GM19463 (cell line): ENCODE data around the gene KRT25.

Experiments
- ATAC-seq: cut with Tn5 transposase; IDR thresholded peaks from one replicate; pipeline ENCODE4 v1.9.1; 2021; ENCODE audit warnings: mild to moderate bottlenecking, moderate library complexity; ENCODE audit not compliant: unreplicated experiment

Gene KRT25, protein sequence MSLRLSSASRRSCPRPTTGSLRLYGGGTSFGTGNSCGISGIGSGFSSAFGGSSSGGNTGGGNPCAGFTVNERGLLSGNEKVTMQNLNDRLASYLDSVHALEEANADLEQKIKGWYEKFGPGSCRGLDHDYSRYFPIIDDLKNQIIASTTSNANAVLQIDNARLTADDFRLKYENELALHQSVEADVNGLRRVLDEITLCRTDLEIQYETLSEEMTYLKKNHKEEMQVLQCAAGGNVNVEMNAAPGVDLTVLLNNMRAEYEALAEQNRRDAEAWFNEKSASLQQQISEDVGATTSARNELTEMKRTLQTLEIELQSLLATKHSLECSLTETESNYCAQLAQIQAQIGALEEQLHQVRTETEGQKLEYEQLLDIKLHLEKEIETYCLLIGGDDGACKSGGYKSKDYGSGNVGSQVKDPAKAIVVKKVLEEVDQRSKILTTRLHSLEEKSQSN

DNA sequence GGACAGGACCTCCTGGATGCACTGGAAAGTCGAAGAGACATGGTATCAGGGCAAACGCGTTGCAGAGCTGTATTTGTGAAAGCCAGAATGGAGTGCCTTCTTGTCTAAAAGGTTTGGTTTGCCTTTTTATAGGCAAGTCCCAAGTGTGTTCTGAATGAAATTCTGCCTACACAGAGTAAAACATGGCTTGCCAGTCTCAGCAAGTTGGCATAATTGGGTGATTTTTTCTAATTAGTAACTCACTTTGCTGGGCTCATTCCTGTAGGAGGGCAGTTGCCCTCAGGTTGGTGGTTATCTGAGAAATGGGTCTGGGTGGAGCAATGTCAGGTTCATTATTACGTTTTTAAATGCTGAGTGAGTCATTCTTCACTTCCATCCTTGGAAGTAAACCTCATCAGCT lies at the start of gene KRT25:
KRT25 (minus strand) TSS at position 101 of the 400 bp plus-strand sequence; CDS start at position 41, 60 bp downstream.
- ATAC-seq: no peak

DNA sequence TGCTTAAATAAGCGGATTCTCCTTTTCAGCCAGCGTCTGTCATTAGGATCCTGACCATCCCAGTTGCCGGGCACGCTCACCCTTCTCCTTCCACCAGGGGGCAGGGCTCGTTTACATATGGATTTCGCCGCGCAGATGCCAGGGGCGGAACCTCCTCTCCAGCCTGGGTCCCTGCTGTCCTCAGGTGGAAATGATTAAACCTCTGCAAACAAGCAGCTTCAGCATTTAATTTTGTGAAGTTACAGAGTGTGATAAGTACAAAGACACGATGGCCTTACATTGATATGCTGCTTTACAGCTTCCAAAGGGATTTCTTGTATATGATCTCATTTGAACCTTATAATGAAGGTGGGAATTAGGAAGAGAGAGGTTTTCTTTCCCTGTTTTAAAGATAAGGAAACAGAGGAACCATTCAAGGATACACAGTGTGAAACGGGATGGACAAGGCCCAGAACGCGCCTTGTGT lies 48.5 kb upstream of the KRT25 start:
- peak; percentile 56 for ATAC-seq

DNA sequence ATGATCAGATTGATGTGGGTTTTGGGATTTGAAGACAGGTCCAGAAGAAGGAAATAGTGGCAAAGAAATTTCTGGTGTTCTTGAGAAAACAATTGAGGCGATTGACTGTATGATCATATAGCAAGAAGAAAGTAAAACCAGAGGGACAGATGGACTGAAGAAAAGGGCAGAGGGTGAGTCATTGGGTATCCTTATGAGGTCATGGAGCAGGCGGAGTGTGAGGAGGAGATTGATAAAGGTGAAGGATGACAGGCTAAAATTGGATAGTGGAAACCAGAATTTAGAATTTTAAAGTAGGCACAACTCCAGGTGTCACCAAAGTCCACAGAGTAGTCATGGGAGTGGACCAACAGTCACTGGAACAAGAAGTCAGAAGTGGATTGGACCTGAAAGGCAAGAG lies 46.0 kb upstream of the KRT25 start:
- ATAC-seq: no peak

DNA sequence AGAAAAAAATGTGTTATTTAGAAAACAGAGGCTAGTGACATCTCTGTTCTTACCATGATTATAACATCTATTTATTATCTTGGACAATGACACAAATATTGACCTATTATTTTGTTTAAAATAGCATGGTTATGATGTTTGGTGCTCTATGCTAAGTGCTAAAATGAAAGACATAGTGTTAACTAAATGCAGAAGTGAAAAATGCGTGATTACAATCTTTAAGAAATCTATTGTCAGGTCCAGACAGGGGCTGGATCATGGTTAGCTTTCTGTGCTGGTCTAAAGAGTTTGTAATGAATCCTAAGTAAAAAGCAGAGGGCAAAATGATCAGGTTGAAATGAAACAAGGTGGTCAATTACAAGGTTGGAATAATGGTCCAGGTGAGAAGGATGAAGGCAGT lies 45.2 kb upstream of the KRT25 start:
- no peak for ATAC-seq

DNA sequence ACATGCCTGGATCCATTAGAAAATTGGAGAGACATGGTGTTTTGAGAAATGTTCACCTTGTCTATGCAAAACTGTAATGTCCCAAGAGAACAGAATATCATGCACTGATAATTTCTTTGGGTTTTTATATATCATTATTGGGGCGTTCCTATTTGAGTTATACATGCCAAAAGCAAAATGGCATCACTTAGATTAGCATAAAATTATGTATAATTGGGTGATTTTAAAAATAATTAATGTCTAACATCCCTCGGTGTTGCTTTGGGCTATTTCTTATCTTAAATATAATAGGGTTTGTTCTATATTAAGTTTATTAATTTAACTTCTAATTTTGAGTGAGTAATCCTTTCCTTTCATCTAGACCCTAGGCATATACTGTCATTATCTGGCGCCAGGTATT lies 44.7 kb upstream of the KRT25 start, which contains the start of gene KRT28:
KRT28 (minus strand) TSS at position 101 of the 400 bp plus-strand sequence; CDS start at position 35, 66 bp downstream.
- no peak for ATAC-seq

DNA sequence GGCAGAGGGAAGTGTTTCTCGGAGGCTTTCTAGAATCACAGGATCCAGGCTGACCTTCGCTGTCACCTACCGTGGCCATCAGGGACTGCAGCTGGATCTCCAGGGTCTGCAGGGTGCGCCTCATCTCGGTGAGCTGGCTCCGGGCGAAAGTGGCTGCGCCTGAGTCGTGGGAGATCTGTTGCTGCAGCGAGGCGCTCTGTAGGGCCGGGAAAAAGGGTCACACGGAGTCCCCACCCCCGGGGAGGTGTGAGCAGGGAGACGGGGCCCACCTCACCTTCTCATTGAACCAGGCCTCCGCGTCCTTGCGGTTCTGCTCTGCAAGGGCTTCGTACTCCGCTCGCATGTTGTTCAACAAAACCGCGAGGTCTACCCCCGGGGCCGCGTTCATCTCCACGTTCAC lies 41.7 kb upstream of the KRT25 start:
- no peak for ATAC-seq

DNA sequence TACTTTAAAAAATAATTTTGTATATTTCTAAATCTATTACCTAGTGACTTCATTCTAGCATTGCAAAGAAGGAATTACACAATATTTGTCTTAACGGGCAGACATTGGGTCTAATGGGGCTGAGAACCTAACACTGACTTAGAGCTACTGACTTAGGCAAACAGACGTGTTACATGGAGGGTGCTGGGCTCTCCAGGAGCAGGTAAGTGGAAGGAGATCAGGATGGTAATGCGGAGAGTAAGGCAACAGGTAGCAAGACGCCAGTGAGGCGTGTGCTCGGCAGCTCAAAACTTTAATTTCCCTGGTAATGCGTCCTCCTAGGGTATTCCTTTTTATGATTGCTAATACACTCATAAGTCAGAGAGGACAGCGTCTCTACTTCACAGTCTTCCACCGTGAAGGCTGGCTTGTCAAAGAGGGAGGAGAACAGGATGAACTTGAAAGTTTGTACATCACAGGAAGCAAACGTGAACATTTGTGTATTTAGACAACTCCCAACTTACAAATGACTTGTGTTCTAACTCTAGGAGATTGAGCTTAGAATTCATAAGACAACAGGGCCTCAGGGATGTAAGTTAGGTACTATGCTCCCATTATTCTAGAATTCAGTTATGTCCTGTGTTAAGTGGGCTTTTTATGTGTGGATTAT lies 40.0 kb upstream of the KRT25 start:
- no peak for ATAC-seq

DNA sequence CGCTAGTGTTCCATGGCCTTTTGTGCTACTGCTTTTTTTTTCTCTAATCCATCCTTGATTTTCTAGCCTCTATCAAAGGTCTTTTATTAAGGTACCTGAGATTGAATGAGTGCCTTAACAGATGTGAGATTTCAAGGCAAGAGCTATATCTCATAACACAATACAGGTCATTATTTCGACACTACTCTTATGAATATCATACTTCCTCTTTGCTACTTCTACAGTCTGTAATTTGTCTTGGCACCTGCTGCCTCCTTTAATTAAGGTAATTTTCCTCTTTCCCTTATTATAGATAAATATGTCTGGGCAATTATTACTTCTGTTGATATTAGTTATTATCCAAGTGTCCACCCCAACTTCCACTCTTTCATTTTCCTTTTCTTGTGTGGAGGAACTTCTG lies 39.3 kb upstream of the KRT25 start:
- ATAC-seq: no peak

DNA sequence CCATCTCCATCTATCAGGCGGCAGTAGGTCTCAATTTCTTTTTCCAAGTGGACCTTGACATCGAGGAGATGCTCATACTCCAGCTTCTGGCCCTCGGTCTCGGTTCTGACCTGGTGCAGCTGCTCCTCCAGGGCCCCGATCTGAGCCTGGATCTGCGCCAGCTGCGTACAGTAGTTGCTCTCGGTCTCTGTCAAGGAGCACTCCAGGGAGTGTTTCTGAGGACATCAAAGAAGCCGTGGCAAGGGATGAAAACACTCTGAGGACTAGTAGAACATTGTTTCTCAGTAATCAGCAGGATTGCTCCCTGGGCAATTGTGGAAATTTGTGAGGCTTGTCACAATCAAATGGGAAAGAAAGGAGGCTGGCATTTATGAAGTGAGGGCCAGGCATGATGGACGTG lies 38.7 kb upstream of the KRT25 start:
- ATAC-seq: no peak

DNA sequence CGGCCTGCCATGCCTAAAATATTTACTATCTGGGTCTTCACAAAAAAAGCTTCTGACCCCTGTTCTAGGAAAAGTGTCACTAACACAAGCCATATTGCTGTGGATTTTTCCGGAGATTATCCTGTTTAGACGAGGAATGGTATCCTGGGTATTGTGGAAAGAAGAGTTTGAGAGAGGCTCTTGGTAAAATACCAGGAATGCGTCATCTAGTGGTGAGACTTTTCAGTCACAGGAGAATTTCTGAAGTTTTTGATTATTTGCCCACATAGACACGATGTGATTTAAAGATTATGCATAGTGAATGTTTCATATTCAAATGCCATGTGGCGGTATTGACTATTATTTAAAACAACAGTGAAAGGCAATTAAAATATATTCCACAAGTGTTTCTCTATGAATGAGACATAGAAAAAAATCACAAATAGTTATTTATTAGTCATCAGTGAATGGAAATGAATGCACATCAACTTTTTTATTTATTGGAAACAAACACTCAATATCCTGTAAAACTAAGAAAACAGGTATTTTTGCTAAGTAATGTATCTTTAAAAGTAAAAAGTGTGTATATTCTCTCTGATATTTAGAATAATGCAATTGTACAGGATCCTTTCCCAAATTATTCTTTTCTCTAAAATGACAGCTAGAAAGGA lies 36.8 kb upstream of the KRT25 start:
- ATAC-seq: no peak

DNA sequence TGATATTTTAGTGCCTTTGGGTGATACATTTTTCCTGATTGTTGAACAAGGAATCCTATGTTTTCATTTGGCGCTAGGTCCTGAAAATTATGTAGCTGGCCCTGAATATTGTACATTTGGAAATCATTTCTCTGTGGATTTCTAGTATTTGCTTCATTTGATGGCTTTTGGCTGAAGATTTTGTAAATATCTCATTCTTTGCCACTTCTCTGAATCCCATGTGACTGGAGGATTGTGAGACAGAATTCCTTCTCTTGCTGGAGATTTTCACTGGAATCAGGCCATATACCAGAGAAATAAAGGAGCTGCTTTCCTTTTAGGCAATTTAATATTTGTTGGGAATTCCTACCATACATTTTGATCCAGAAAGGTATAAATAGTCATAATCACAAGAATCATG lies 36.0 kb upstream of the KRT25 start:
- no peak for ATAC-seq

DNA sequence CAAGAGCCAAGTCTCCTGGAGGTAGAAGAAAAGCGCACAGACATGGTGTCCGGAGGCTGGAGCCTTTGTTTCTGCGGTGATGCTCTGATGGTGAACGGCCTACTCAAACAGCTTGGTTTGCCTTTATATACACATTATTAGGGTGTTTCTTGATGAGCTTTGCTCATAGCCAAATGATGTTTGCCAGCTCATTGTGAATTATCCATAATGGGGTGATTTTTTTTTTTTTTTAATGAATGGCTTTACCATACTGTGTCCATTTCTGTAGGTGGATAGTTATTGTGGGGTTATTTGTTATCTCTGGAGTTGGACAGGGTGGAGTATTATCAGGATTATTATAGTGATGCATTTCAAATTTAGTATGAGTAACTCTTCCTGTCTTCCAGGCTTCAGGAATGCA lies 27.3 kb upstream of the KRT25 start, which contains the start of gene KRT27:
KRT27 (minus strand) TSS at position 101 of the 400 bp plus-strand sequence; CDS start at position 44, 57 bp downstream.
- ATAC-seq: no peak

DNA sequence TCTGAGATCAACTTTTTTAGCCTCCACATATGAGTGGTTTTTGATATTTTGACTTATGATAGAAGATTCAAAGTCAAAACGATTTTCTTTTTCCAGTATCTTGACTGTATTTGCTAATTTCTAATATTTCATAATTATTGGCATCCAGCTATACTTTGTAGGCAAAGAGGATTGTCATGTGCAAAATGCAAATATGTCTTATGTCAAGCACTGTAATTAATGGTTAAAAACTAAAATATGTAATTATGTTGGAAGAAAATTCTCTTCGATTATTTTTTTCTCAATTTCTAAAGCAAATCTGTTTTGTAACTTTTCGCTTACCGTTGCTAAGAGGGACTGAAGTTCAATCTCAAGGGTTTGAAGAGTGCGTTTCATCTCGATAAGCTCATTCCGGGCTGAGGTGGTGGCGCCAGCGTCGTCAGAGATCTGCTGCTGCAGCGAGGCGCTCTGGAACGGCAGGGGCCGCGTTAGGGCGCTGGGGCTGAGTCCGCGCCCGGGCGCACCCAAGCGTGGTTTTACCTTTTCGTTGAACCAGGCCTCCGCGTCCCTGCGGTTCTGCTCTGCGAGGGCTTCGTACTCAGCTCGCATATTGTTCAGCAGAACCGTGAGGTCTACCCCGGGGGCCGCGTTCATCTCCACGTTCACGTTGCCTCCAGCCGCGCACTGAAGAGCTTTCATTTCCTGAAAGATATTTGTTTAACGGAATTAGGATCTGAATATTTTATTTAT lies 24.2 kb upstream of the KRT25 start:
- no peak for ATAC-seq

DNA sequence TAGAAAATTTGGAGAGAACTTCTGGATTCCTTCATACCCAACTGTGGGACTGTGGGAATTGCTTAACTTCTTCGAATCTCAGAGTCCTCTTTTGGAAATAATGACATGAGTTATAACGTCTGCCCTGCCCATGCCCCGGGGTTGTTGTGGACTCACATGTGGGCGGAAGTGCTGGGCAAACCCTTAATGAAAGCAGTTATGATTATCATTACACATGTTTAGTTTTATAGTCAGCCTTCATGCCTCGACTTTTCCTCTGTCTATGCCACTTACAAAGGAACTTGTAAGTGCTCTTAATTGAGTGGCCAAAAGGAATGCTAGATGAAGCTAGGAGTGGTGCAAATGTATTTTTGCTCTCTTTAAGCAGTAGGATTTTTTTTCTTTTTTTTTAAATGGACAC lies 23.3 kb upstream of the KRT25 start:
- ATAC-seq: no peak

DNA sequence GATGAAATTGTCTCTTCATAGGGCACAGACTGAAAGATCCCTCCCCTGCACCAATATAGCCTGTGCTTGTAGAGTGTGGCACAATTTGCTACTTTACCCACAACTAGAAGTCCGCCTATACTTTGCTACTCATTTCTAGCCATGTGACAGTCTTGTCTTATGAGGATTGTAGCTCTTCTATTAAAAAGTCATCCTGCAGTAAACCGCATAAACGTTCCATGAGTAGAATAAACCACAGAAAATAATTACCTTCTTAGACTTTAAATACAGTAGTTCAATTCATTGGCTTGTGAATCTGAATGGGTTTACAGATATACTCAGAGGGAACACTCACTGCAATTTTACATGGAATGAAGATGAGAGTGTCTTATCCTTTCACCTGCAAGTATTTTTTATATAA lies 22.8 kb upstream of the KRT25 start:
- no peak for ATAC-seq

DNA sequence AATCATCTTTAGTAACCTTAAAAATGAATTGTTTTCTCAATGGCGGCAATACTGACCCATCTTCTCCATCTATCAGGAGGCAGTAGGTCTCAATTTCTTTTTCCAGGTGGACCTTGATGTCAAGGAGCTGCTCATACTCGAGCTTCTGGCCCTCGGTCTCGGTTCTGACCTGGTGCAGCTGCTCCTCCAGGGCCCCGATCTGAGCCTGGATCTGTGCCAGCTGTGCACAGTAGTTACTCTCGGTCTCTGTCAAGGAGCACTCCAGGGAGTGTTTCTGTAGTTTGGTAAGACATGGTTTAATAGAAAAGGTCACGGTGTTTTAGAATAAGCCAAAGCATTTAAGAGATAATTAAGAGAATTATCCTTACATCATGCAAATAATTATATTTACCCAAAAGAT lies 22.3 kb upstream of the KRT25 start:
- no peak for ATAC-seq

DNA sequence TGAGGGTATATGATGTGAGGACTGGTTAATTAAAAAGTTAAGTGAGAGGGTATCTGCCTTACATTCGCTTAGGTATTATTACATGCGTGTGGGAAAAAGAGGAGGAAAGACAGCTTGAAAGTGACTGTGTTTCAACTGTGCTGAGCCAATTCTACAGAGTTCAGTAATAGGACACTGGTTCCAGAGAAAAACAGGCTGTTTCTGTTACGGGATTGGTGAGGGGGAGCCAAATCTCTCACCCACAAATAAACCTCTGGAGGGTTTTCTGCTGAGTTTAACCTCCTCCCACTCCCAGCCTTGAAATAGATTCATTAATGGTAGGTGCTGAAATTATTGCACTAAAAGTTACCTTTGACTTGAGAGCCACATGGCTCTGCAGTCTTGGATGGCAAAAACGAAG lies 20.8 kb upstream of the KRT25 start:
- no peak for ATAC-seq

DNA sequence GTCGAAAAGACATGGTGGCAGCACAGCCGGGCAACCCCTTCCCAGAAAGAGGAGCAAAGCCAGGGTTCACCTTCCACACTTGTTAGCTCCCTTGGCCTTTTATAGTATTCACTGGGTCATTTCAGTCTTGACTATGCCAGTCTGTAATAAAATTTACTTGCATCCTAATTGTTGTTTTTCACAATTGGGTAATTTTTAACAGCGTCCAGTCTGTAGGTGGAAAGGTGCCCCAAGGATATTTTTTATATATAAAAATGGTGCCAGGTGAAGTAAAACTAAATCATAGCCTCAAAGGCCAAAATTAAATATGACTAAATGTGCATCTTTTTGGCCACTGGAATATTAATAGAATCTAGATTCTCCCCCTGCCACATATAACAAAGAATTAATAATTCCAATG lies 17.0 kb upstream of the KRT25 start, which contains the start of gene KRT26:
KRT26 (minus strand) TSS at position 101 of the 400 bp plus-strand sequence; CDS start at position 13, 88 bp downstream.
- no peak for ATAC-seq

DNA sequence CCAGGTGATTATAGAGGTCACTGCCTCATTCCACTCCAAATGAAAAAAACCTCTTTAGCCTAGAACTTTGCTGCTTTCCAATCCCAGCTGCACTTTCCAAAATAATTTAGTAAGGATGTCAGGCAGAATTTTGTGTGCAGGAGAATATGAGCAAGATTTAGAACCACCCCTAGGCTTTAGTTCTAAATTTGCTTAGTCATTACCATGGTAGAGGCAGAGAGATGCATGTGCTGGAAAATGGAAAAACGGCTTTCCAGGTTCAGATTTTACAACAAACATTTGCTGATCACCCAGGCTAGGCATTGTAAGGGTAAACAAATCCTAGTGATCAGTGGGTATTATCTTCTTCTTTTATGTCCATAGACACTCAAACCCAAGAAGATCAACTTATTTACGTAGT lies 10.5 kb upstream of the KRT25 start:
- no peak for ATAC-seq

DNA sequence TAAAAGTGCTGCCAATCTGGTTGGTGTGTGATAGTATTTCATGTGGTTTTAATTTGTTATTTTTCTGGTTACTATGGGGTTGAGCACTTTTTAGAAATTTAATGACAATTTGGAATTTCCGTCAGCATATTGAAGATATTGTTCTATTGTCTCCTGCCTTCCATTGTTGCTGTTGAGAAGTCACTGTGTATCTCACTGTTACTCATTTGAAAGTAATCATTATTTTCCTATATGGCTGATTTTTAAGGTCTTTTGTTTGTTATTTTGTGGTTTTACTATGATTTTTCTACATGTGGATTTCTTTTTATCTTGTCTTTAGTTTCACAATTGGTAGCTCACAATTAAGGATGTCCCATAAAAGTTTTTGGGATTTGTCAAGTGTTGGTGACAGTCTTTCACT lies 8.6 kb upstream of the KRT25 start:
- ATAC-seq: no peak
